ENCODE measurements around the gene FLVCR2.
A peak's percentile ranks its signal among the peaks of the same experiment; 100 is the strongest.

Gene FLVCR2

DNA sequence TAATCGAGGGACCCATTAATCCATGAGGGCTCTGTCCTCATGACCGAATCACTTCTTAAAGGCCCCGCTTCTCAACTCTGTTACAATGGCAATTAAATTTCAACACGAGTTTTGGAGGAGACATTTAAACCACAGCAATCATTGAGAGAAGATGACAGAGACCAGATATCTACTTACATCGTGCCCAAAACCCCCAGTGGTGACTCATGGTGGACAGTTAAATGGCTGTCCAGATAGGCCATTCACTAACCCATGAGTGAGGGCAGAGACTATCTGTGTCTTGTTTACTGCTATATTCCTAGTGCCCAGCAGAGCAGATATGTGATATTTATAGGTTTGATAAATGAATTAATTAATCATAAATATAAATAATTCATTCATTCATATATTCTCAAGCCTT, 20.0 kb upstream of the FLVCR2 start:
- DNase-seq = no peak

- DNase-seq = no peak
Observed at GRCh38 chr14:75559045-75559444, 19.4 kb upstream of the FLVCR2 start.

GRCh38 chr14:75559451-75560222, 18.8 kb upstream of the FLVCR2 start:
- peak; percentile 75 for DNase-seq

DNA sequence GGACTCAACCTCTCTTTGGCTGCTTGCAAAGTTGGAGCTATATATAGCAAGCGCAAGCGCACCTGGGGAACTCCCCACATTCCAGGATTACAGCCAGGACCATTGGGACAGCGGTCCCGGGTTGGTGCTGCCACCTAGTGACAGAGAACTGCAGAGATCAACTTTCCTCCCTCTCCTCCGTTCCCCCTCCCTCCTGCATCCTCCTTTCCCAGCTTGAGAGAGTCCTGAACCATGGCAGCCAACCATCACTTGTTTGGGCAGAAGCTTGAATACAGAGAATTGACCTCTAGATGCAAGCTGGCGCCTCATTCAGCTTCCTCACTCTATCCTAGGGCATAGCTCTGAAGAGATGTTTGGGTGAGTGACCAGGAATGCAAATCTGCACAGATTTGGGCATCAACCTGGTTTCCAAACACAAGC, 17.4 kb upstream of the FLVCR2 start:
- DNase-seq = peak; percentile 10

DNA sequence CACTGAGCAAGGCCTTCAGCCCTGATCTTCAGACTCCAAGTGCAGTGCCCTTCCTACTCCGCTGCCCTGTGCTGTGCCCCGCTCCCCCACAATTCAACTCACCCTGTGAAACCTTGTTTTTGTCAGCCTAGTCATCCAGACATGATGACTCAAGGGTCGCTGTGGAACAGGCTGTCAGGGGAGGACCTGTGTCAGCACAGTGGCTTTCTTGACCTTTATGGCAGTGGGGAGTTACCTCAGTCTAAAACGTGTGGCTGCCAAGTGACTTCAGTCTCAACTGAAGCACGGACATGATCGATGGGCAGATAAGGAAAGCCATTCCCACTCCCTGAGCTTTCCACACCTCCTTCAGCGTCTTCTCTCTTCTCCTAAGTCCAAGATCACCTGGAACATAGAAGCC, 16.3 kb upstream of the FLVCR2 start:
- DNase-seq = peak; percentile 80

GRCh38 chr14:75562489-75562888, 15.9 kb upstream of the FLVCR2 start:
- DNase-seq = no peak

DNA sequence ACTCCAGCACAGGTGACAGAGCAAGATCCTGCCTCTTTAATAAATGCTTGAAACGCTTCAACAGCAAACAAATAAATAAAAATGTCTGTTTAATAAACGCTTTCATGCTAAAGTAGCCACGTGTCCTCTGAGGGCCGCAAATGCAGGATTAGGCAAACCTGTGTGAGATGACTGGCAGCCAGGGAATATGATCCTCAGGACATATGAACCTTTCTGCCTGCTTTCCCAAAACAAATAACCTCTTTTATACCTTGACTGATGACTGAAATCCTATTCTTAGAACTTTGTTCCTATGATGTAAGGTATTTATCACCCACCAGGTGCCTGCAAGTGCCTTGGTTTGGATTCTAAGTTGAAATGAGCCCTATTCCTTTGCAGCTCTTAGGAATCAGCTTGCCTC, 14.5 kb upstream of the FLVCR2 start:
- no peak for DNase-seq

GRCh38 chr14:75565056-75565455, 13.4 kb upstream of the FLVCR2 start:
- no peak for DNase-seq

GRCh38 chr14:75566321-75566720, 12.1 kb upstream of the FLVCR2 start:
- peak; percentile 91 for DNase-seq

- DNase-seq = no peak
Observed at GRCh38 chr14:75566752-75567151, 11.7 kb upstream of the FLVCR2 start.

GRCh38 chr14:75568140-75568539, 10.3 kb upstream of the FLVCR2 start:
- no peak for DNase-seq

GRCh38 chr14:75568791-75569190, 9.6 kb upstream of the FLVCR2 start:
- DNase-seq = peak; percentile 59

- DNase-seq = peak; percentile 36
Observed at GRCh38 chr14:75570797-75571196, 7.6 kb upstream of the FLVCR2 start.

- DNase-seq = no peak
Observed at GRCh38 chr14:75572104-75572503, 6.3 kb upstream of the FLVCR2 start.

GRCh38 chr14:75577090-75577489, 1.3 kb upstream of the FLVCR2 start:
- DNase-seq = no peak

DNA sequence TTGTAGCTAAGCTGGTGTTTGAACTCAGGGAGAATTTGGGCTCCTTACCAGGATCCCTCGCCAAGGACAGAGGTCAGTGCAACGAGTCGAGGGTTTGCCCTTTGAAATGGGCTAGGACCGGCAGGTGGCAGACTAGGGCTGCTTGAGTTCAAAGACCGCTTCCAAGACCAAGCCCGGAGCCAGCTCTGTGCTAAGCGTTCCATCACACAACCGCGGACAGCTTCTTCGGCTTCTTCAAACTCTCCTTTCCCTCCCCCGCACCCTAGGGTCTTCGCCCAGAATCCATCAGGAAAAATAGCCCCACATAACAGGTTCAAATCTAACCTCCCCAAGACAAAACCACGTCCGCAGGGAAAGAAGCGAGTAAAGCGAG, 705 bp upstream of the FLVCR2 start:
- peak; percentile 71 for DNase-seq

DNA sequence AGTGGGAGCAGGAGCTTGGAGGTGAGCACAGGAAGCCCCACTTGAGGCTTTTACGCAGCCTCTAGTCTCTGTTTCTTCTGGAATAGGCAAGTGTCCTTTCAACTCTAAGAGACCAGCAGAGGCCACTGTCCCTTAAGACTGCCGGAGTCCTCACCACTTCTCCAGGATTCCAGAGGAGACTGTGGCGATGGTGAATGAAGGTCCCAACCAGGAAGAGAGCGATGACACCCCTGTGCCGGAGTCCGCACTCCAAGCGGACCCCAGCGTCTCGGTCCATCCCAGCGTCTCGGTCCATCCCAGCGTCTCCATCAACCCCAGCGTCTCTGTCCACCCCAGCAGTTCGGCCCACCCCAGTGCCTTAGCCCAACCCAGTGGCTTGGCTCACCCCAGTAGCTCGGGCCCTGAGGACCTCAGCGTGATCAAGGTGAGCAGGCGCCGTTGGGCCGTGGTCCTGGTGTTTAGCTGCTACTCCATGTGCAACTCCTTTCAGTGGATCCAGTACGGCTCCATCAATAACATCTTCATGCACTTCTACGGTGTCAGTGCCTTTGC, 442 bp downstream of the FLVCR2 start:
- DNase-seq = no peak

- no peak for DNase-seq
Observed at GRCh38 chr14:75579338-75579864, 981 bp downstream of the FLVCR2 start.

DNA sequence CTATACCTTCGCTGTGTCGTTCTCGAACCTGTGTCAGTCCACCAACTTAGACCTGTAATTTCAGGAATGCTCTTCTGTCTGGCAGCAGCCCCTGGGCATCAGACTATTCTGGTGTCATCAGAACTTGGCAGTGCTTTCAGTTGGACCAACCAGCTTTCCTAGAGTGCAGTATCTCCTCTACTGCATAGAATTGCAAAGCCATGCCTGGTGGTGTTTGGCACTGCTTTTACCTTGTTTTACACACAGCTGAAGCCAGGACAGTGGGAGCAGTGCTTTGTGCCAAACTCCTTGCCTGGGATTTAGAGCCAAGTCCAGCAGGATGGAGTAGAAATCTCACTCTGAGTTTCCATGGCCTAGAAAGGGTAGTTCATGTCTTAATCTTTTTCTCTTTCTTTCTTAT, 1.5 kb downstream of the FLVCR2 start:
- no peak for DNase-seq

DNA sequence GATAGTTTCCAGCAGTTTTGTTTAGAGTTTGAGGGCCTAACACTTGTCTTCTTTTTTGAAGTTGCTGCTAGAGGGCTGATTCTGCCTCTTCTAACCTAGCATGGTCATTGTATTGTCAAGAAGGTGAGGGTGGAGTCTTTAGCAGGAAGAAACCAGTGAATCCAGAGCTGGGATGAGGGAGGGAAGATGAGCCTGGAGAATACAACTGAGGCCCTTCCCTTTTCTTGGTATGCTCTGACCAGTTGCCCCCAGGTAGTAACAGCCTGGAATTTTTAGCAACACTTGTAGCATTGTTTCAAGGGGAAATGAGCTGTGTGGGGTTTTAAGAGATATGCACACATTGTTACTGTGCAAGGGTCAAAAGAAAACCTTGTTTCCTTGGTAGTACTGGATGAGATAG, 9.0 kb downstream of the FLVCR2 start:
- no peak for DNase-seq

DNA sequence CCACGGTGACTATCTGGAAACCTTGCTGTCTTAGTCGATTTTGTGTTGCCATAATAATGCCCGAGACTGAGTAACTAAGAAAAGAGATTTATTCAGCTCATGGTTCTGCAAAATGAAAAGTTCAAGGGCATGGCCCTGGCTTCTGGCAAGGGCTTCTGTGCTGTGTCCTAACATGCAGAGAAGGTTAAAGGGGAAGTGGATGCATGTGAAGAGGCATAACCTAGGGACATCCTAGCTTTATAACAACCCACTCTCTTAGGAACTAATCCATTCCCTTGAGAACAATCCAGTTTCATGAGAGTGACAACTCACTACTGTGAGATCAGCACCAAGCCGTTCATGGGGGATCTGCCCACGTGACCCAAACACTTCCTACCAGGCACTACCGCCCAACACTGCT, 11.5 kb downstream of the FLVCR2 start:
- no peak for DNase-seq

GRCh38 chr14:75591331-75591946, 13.0 kb downstream of the FLVCR2 start:
- DNase-seq = no peak

GRCh38 chr14:75591987-75592575, 13.7 kb downstream of the FLVCR2 start:
- no peak for DNase-seq

GRCh38 chr14:75595226-75595625, 16.8 kb downstream of the FLVCR2 start:
- DNase-seq = no peak

All from stimulated activated naive CD4-positive, alpha-beta T cell treated with Interleukin-2 at 50 U/mL for 16 hours (primary cell).